Measurements from ENCODE around the gene KLK11.

- TF ChIP-seq, protein P1, sequence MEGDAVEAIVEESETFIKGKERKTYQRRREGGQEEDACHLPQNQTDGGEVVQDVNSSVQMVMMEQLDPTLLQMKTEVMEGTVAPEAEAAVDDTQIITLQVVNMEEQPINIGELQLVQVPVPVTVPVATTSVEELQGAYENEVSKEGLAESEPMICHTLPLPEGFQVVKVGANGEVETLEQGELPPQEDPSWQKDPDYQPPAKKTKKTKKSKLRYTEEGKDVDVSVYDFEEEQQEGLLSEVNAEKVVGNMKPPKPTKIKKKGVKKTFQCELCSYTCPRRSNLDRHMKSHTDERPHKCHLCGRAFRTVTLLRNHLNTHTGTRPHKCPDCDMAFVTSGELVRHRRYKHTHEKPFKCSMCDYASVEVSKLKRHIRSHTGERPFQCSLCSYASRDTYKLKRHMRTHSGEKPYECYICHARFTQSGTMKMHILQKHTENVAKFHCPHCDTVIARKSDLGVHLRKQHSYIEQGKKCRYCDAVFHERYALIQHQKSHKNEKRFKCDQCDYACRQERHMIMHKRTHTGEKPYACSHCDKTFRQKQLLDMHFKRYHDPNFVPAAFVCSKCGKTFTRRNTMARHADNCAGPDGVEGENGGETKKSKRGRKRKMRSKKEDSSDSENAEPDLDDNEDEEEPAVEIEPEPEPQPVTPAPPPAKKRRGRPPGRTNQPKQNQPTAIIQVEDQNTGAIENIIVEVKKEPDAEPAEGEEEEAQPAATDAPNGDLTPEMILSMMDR (IDR thresholded peaks at IDR 0.05) = no peak
- TF ChIP-seq POLR2AphosphoS5 (IDR thresholded peaks at IDR 0.05) (no peak), POLR2A (IDR thresholded peaks at IDR 0.05) (no peak)
Observed at GRCh38 chr19:51003316-51003715, 23.1 kb downstream of the KLK11 start.
